Astrocyte (in vitro differentiated cells and primary cell): ENCODE measurements around the gene EIF2S2. TPM values are rescaled to one million over a fixed set of nuclear protein-coding genes. Genes with fewer than 3 reads are reported as not detected.

Experiments used
- DNase-seq: peaks from one replicate; pipeline ENCODE4 v3.0.0-alpha.2; 2010; ENCODE audit warnings: low read depth
- FAIRE-seq: peaks from 2 replicates; lab custom pipeline; 2011; peaks lifted over from hg19 to GRCh38; lab: Jason Lieb, UNC
- H2AFZ ChIP-seq: 2 replicates; pipeline ENCODE4 v1.6.0; 2012; ENCODE audit warnings: low read depth, low read length, inconsistent platforms
- H3K27ac ChIP-seq: 2 replicates; pipeline ENCODE4 v1.5.1; 2011; ENCODE audit warnings: low read depth, low read length, inconsistent platforms
- H3K27me3 ChIP-seq: 2 replicates; pipeline ENCODE4 v1.6.0; 2011; ENCODE audit warnings: low read length, inconsistent platforms; ENCODE audit not compliant: insufficient read depth
- H3K36me3 ChIP-seq: 2 replicates; pipeline ENCODE4 v1.5.1; 2011; ENCODE audit warnings: low read length, inconsistent platforms; ENCODE audit not compliant: insufficient read depth
- H3K4me1 ChIP-seq: 2 replicates; pipeline ENCODE4 v1.5.1; 2011; ENCODE audit warnings: low read length, inconsistent platforms; ENCODE audit not compliant: insufficient read depth
- H3K4me2 ChIP-seq: 2 replicates; pipeline ENCODE4 v1.6.0; 2012; ENCODE audit warnings: low read length, inconsistent platforms
- H3K4me3 ChIP-seq: 2 replicates; pipeline ENCODE4 v1.5.1; 2011; ENCODE audit warnings: low read depth, mild to moderate bottlenecking, low read length, inconsistent platforms; ENCODE audit not compliant: insufficient read depth
- H3K79me2 ChIP-seq: 2 replicates; pipeline ENCODE4 v1.6.0; 2012; ENCODE audit warnings: mild to moderate bottlenecking, low read length, inconsistent platforms; ENCODE audit not compliant: insufficient read depth
- H3K9ac ChIP-seq: 2 replicates; pipeline ENCODE4 v1.6.0; 2012; ENCODE audit warnings: mild to moderate bottlenecking, low read length, inconsistent platforms
- H3K9me3 ChIP-seq: 2 replicates; pipeline ENCODE4 v1.5.1; 2012; ENCODE audit warnings: low read depth, mild to moderate bottlenecking, low read length, inconsistent platforms; ENCODE audit not compliant: insufficient read depth
- H4K20me1 ChIP-seq: 2 replicates; pipeline ENCODE4 v1.6.0; 2012; ENCODE audit warnings: low read length, inconsistent platforms; ENCODE audit not compliant: insufficient read depth
- H3K27ac Mint-ChIP-seq: one replicate; pipeline ENCODE4 v1.8.0; 2021; ENCODE audit warnings: mild to moderate bottlenecking, mixed read lengths; ENCODE audit not compliant: unreplicated experiment
- H3K27me3 Mint-ChIP-seq: one replicate; pipeline ENCODE4 v1.8.0; 2021; ENCODE audit warnings: low read depth, mixed read lengths; ENCODE audit not compliant: unreplicated experiment
- H3K36me3 Mint-ChIP-seq: one replicate; pipeline ENCODE4 v1.8.0; 2021; ENCODE audit warnings: low read depth, mixed read lengths; ENCODE audit not compliant: unreplicated experiment
- H3K4me1 Mint-ChIP-seq: one replicate; pipeline ENCODE4 v1.8.0; 2021; ENCODE audit warnings: low read depth, mixed read lengths; ENCODE audit not compliant: unreplicated experiment
- H3K4me3 Mint-ChIP-seq: one replicate; pipeline ENCODE4 v1.8.0; 2021; ENCODE audit warnings: mild to moderate bottlenecking, moderate library complexity, mixed read lengths; ENCODE audit not compliant: unreplicated experiment
- H3K9me3 Mint-ChIP-seq: one replicate; pipeline ENCODE4 v1.8.0; 2021; ENCODE audit warnings: mild to moderate bottlenecking, mixed read lengths; ENCODE audit not compliant: unreplicated experiment
- CTCF ChIP-seq: IDR thresholded peaks from 2 replicates; pipeline ENCODE4 v1.5.1; 2011; ENCODE audit warnings: low read depth, mild to moderate bottlenecking, inconsistent platforms, low read length, moderate library complexity; ENCODE audit not compliant: insufficient read depth
- EZH2 ChIP-seq: IDR thresholded peaks from 2 replicates; pipeline ENCODE4 v1.6.1; 2012; ENCODE audit warnings: mild to moderate bottlenecking, low read length, inconsistent platforms; ENCODE audit not compliant: insufficient read depth
- total RNA-seq: library from RNA; stranded (reverse); gene quantifications from 2 replicates; pipeline ENCODE4 v1.2.1, GENCODE V29; 2021

The EIF2S2 gene
- total RNA-seq, 1 donor from 2014 or later, result 122 TPM

- H3K27ac ChIP-seq, result peak overlapping the region; percentile 42
- no peak overlapping the region for H2AFZ ChIP-seq
- H3K4me3 ChIP-seq, result no peak overlapping the region
- no peaks in the 10 kb centered on the region for H3K27me3 Mint-ChIP-seq
- DNase-seq, result no peak
- no peaks in the 10 kb centered on the region for H3K27me3 ChIP-seq
- peaks cover 11% of the 10 kb centered on the region for H3K36me3 ChIP-seq
- peaks cover 12% of the 10 kb centered on the region for H3K4me1 ChIP-seq
- TF ChIP-seq EZH2 (no peak), CTCF (no peak)
- H3K27ac Mint-ChIP-seq, result no peak overlapping the region
- no peaks in the 10 kb centered on the region for H3K9me3 Mint-ChIP-seq
- H4K20me1 ChIP-seq, result peaks cover 90% of the 10 kb centered on the region
- no peaks in the 10 kb centered on the region for H3K9me3 ChIP-seq
- FAIRE-seq, result no peak
- H3K9ac ChIP-seq, result peak overlapping the region; percentile 10
- no peaks in the 10 kb centered on the region for H3K79me2 ChIP-seq
- H3K4me2 ChIP-seq, result peak overlapping the region; percentile 3
- no peak overlapping the region for H3K4me3 Mint-ChIP-seq
- H3K4me1 Mint-ChIP-seq, result peaks cover 8% of the 10 kb centered on the region
- peaks cover 31% of the 10 kb centered on the region for H3K36me3 Mint-ChIP-seq
These were observed 29.7 kb downstream of the EIF2S2 start for GRCh38 chr20:34082232-34082887.

- Mint-ChIP-seq H3K4me1 (peaks cover 3% of the 10 kb centered on the region), H3K9me3 (no peaks in the 10 kb centered on the region), H3K36me3 (peaks cover 35% of the 10 kb centered on the region), H3K27ac (no peak overlapping the region), H3K27me3 (no peaks in the 10 kb centered on the region), H3K4me3 (no peak overlapping the region)
- peaks cover 87% of the 10 kb centered on the region for H4K20me1 ChIP-seq
- no peak for DNase-seq
- H3K27ac ChIP-seq, result no peak overlapping the region
- H3K79me2 ChIP-seq, result peaks cover 9% of the 10 kb centered on the region
- no peak overlapping the region for H3K9ac ChIP-seq
- no peak overlapping the region for H3K4me2 ChIP-seq
- no peaks in the 10 kb centered on the region for H3K27me3 ChIP-seq
- H2AFZ ChIP-seq, result no peak overlapping the region
- H3K4me1 ChIP-seq, result peaks cover 12% of the 10 kb centered on the region
- no peak overlapping the region for H3K4me3 ChIP-seq
- FAIRE-seq, result no peak
- H3K36me3 ChIP-seq, result peaks cover 17% of the 10 kb centered on the region
- H3K9me3 ChIP-seq, result no peaks in the 10 kb centered on the region
- TF ChIP-seq EZH2 (no peak), CTCF (no peak)
These were observed 32.2 kb downstream of the EIF2S2 start for GRCh38 chr20:34079818-34080217.

GRCh38 chr20:34078540-34078939, 33.5 kb downstream of the EIF2S2 start:
- no peak overlapping the region for H2AFZ ChIP-seq
- H3K27ac ChIP-seq, result no peak overlapping the region
- peaks cover 12% of the 10 kb centered on the region for H3K4me1 ChIP-seq
- H3K4me1 Mint-ChIP-seq, result peaks cover 3% of the 10 kb centered on the region
- DNase-seq (no peak), FAIRE-seq (no peak)
- H3K36me3 ChIP-seq, result peaks cover 13% of the 10 kb centered on the region
- H3K79me2 ChIP-seq, result peaks cover 19% of the 10 kb centered on the region
- H3K9me3 Mint-ChIP-seq, result no peaks in the 10 kb centered on the region
- peaks cover 30% of the 10 kb centered on the region for H3K36me3 Mint-ChIP-seq
- H3K27me3 Mint-ChIP-seq, result no peaks in the 10 kb centered on the region
- H3K27me3 ChIP-seq, result no peaks in the 10 kb centered on the region
- peaks cover 87% of the 10 kb centered on the region for H4K20me1 ChIP-seq
- no peaks in the 10 kb centered on the region for H3K9me3 ChIP-seq
- no peak overlapping the region for H3K4me2 ChIP-seq
- no peak overlapping the region for H3K9ac ChIP-seq
- TF ChIP-seq CTCF (no peak), EZH2 (no peak)
- no peak overlapping the region for H3K27ac Mint-ChIP-seq
- H3K4me3 ChIP-seq, result no peak overlapping the region
- no peak overlapping the region for H3K4me3 Mint-ChIP-seq
